GM10266 (cell line): ENCODE measurements around the gene TAPBP.

ENCODE experiments used
- DNase-seq: peaks from one replicate; pipeline ENCODE4 v3.0.0; 2012; ENCODE audit errors: extremely low spot score
- CTCF ChIP-seq: IDR thresholded peaks from 2 replicates; pipeline ENCODE4 v1.5.1; 2012; ENCODE audit warnings: mild to moderate bottlenecking, low read depth; ENCODE audit not compliant: control insufficient read depth, insufficient read depth; ENCODE audit errors: missing control alignments

Gene TAPBP

GRCh38 chr6:33312361-33313104 lies 1.3 kb downstream of the TAPBP start:
- DNase-seq = peak; percentile 87
- no peak for TF ChIP-seq CTCF

- TF ChIP-seq CTCF = no peak
- no peak for DNase-seq
These were observed 7.5 kb downstream of the TAPBP start for GRCh38 chr6:33306356-33306755.

DNA sequence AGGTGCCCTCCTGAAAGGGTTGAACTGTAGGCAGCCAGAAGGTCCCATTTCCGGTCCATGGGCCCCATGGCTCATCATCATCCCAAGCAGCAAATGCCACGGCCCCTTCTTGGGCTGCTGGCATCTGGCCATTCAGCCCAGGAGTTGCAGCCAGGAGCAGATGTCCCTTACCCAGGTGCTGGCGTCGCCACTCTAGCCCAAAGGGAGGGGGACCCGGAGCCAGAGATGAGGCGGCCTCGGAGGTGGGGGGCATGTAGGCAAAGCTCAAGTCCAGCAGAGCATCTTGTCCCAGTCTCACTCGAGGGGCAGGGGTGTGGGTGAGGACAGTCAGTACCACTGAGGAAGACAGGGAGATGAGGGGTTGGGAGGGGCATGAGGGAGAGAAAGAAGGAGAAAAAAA lies 8.8 kb downstream of the TAPBP start:
- no peak for TF ChIP-seq CTCF
- no peak for DNase-seq

DNA sequence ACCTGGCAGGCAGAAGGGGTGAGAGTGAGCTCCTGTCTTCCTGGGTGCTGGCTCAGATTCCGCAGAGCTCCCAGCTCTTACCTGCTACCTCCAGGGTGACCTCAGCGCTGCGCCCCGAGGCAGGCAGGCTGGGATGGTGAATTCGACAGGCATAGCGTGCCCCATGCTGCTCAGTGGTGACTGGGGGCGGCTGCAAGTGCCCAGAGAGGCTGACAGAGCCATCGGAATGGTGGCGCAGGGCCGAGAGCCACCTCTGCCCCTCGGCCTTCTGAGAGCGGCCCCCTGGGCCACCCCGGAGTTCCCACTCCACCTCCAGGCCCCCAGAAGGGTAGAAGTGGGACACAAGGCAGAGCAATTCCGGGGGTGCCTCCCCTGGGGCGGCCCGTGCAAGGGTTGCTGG lies 9.7 kb downstream of the TAPBP start:
- TF ChIP-seq CTCF = no peak
- no peak for DNase-seq

DNA sequence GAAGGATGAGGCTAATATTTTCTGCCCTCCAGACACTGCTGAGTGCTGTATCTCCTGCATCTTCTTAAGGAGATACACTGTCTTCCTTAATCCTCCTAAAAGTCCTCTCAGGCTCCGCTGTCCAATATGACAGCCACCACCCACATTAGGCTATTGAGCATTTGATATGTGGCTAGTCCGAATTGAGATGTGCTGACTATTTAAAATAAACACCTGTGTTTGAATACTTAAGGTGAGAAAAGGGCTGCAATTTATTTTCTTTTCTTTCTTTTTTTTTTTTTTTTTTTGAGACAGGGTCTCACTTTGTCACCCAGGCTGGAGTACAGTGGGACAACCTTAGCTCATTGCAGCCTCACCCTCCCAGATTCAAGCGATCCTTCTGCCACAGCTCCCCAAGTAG lies 12.0 kb downstream of the TAPBP start:
- DNase-seq = no peak

GRCh38 chr6:33299237-33299944 lies 14.5 kb downstream of the TAPBP start:
- TF ChIP-seq CTCF = peak; percentile 72
- DNase-seq = peak; percentile 88

More for the DNA sequence above, 12.0 kb downstream of the TAPBP start:
- no peak for TF ChIP-seq CTCF

GRCh38 chr6:33298773-33299236 lies 15.1 kb downstream of the TAPBP start, which contains the start of gene RGL2:
TSS of gene RGL2 (minus strand) at chr6:33298942. CDS start at chr6:33298610, 332 bp downstream.
- DNase-seq = peak; percentile 51
- no peak for TF ChIP-seq CTCF
